Liver (tissue), 2 donors: ENCODE results near the gene ROR1.

ENCODE experiments used
- CTCF ChIP-seq: fragments of 150-350 bp; IDR thresholded peaks from 2 replicates; pipeline ENCODE4 v1.5.1; 2017; ENCODE audit warnings: improper control_type of control experiment, low read depth, low read length; ENCODE audit not compliant: missing input control
- REST ChIP-seq: IDR thresholded peaks from 2 replicates; pipeline ENCODE4 v1.6.1; 2016; ENCODE audit warnings: antibody characterized with exemption, mild to moderate bottlenecking
- donor health status: healthy.

- no peak for TF ChIP-seq CTCF
- no peak for TF ChIP-seq REST
Measured at GRCh38 chr1:63856924-63857323, 83.1 kb downstream of the ROR1 start.
